Mucosa of stomach (tissue), 1 donor: ENCODE measurements around the gene TRIM40.
"Not testable (repeated sequence)": the region's sequence is repeated elsewhere in the genome, so short reads cannot be mapped to it uniquely, and the experiment has no call there.

Experiments
- H3K27me3 ChIP-seq: one replicate; pipeline ENCODE4 v1.7.0; 2013; ENCODE audit warnings: mild to moderate bottlenecking, low read length; ENCODE audit not compliant: control insufficient read depth, insufficient read depth
- H3K36me3 ChIP-seq: one replicate; pipeline ENCODE4 v1.7.0; 2013; ENCODE audit warnings: low read length; ENCODE audit not compliant: control insufficient read depth, insufficient read depth
- H3K4me1 ChIP-seq: one replicate; pipeline ENCODE4 v1.7.0; 2013; ENCODE audit warnings: mild to moderate bottlenecking, low read length; ENCODE audit not compliant: control insufficient read depth, insufficient read depth
- H3K4me3 ChIP-seq: one replicate; pipeline ENCODE4 v1.7.0; 2013; ENCODE audit warnings: low read length
- H3K9ac ChIP-seq: one replicate; pipeline ENCODE4 v1.7.0; 2013; ENCODE audit warnings: mild to moderate bottlenecking, low read length, moderate library complexity
- H3K9me3 ChIP-seq: one replicate; pipeline ENCODE4 v1.7.0; 2013; ENCODE audit warnings: mild to moderate bottlenecking, low read length, moderate library complexity; ENCODE audit not compliant: control insufficient read depth
- donor health status: Pancreatic carcinoma.

Gene TRIM40

DNA sequence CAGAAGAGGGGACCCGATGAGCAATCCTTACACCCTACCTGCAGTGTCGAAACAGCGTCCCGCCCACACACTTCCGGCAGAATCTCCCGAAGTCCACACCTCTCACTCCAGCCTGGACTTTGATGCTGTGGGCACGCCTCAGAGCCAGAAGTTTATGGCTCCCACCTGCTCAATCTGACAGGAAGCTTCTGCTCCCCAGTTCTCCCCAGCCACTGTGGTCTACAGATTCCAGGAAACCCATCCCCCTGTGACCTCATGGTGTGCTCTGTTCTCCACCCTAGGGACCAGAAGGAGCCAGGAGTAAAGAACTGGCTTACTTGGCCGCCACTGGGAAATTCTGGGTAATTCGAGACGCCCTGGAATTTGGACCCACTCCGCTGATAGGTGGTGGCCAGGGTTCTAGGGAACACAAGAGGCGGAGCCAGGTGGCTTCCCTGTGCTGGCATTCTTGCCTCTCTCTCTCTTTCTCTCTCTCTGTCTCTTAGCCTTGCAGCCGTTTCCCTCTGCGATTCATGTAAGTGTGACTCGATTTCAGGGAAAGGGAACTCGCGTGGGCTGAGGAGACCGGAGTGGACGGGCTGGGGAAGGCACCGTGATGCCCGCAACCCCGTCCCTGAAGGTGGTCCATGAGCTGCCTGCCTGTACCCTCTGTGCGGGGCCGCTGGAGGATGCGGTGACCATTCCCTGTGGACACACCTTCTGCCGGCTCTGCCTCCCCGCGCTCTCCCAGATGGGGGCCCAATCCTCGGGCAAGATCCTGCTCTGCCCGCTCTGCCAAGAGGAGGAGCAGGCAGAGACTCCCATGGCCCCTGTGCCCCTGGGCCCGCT, 27.4 kb downstream of the TRIM40 start, which contains the start of gene TRIM15:
Gene TRIM15 (plus strand): TSS at position 457 of the 828 bp plus-strand sequence. CDS start 139 bp downstream, at position 596.
- peak within 1 kb of the TSS; percentile 66 for H3K9ac ChIP-seq
- peak within 1 kb of the TSS; percentile 66 for H3K4me3 ChIP-seq
- no peaks in the 10 kb centered on the region for H3K36me3 ChIP-seq
- no peaks in the 10 kb centered on the region for H3K9me3 ChIP-seq
- peaks cover 19% of the 10 kb centered on the region for H3K4me1 ChIP-seq
- no peaks in the 10 kb centered on the region for H3K27me3 ChIP-seq

DNA sequence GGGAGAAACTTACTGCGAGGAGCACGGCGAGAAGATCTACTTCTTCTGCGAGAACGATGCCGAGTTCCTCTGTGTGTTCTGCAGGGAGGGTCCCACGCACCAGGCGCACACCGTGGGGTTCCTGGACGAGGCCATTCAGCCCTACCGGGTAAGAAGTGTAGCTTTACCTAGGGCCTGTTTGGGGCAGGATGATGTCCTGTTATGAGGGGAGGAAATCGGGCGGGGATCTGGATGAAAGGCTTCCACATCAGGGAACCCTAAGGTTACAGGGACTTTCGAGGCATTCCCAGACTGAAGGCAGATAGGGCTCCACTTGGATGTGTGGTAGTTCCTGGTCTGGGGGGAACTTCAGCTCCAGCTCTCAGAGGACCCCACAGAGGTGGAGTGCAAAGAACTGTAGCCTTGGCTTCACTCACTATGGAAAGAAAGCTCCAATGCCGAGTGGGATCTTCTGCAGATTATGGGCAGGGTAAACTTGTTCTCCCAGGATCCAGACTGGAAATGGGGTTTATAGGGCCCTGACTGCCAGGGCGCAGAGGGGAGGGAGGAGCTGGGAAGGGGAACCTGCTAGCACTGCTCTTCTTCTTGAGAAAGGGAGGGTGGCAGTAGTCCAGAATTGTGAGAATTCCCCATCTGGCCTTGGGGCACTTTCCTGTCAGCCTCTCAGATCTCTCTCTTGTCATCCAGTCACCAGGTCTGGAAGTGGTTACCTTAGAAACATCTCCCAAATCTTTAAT, 28.1 kb downstream of the TRIM40 start:
- Histone ChIP-seq H3K27me3 (no peaks in the 10 kb centered on the region), H3K4me1 (peaks cover 19% of the 10 kb centered on the region), H3K9me3 (no peaks in the 10 kb centered on the region), H3K36me3 (no peaks in the 10 kb centered on the region), H3K4me3 (peak overlapping the region; percentile 66), H3K9ac (peak overlapping the region; percentile 66)

DNA sequence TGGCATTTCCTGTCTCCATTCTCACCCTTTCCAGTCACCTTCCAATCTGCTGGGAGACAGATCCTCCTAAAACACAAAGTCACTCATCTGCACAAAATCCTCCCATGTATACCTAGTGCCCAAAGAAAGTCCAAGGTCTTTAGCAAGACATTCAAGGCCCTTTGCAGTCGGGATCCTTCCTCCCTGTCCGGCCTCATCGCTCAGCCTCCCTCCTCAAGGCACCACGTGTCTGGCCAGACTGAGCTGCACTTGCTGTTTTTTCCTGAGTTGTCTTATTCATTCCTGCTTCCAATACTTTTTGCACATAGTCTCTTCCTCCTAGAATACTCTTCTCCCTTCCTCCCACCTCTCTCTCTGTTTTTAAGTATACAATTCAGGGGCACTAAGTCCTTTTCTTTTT, 28.8 kb downstream of the TRIM40 start:
- H3K36me3 ChIP-seq = no peaks in the 10 kb centered on the region
- peaks cover 19% of the 10 kb centered on the region for H3K4me1 ChIP-seq
- no peak overlapping the region for H3K4me3 ChIP-seq
- H3K9ac ChIP-seq = no peak overlapping the region
- H3K27me3 ChIP-seq = no peaks in the 10 kb centered on the region
- H3K9me3 ChIP-seq = no peaks in the 10 kb centered on the region

DNA sequence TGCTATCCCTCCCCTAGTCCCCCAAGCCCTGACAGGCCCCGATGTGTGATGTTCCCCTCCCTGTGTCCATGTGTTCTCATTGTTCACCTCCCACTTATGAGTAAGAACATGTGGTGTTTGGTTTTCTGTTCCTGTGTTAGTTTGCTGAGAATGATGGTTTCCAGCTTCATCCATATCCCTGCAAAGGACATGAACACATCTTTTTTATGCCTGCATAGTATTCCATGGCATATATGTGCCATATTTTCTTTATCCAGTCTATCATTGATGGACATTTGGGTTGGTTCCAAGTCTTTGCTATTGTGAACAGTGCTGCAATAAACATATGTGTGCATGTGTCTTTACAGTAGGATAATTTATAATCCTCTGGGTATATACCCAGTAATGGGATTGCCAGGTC, 29.3 kb downstream of the TRIM40 start:
- H3K9ac ChIP-seq, H3K27me3 ChIP-seq, H3K9me3 ChIP-seq, H3K4me3 ChIP-seq, H3K36me3 ChIP-seq: not testable (repeated sequence)
- peaks cover 19% of the 10 kb centered on the region for H3K4me1 ChIP-seq

DNA sequence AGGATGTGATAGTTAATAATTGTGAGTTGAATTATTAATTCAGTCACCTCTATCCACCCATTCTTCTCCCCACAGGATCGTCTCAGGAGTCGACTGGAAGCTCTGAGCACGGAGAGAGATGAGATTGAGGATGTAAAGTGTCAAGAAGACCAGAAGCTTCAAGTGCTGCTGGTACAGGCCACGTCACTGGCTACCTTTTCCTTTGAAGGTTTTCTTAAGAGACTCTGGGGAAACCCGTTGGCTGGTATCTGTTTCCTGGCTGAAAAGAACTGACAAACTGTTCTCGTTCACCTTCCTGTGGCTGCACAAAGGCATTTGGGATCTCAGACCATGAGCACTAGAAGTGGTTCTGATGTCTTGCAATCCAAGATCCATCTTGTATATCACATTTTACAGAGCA, 31.2 kb downstream of the TRIM40 start:
- Histone ChIP-seq H3K4me1 (peaks cover 23% of the 10 kb centered on the region), H3K9me3 (no peaks in the 10 kb centered on the region), H3K4me3 (no peak overlapping the region), H3K27me3 (peaks cover 15% of the 10 kb centered on the region), H3K9ac (no peak overlapping the region), H3K36me3 (no peaks in the 10 kb centered on the region)

DNA sequence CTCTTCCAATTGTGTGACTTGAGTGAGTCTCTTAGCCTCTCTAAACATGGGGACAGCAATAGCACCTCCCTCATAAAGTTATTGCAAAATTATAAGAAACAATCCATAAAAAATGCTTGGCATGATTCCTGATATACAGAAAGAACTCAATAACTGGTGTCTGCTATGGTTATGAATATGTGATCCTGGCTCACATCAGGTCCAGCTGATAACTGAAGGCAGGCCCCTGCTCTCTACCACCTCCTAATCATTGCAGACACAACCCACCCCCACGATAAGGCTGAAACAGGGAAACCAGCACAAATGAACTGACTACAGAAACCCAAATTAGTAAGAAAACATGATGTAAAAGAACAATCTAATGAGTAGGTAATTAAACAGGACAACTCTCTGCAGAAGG, 32.8 kb downstream of the TRIM40 start:
- Histone ChIP-seq H3K36me3 (no peaks in the 10 kb centered on the region), H3K4me1 (peaks cover 14% of the 10 kb centered on the region), H3K9me3 (no peaks in the 10 kb centered on the region), H3K27me3 (peaks cover 22% of the 10 kb centered on the region), H3K4me3 (no peak overlapping the region), H3K9ac (no peak overlapping the region)

DNA sequence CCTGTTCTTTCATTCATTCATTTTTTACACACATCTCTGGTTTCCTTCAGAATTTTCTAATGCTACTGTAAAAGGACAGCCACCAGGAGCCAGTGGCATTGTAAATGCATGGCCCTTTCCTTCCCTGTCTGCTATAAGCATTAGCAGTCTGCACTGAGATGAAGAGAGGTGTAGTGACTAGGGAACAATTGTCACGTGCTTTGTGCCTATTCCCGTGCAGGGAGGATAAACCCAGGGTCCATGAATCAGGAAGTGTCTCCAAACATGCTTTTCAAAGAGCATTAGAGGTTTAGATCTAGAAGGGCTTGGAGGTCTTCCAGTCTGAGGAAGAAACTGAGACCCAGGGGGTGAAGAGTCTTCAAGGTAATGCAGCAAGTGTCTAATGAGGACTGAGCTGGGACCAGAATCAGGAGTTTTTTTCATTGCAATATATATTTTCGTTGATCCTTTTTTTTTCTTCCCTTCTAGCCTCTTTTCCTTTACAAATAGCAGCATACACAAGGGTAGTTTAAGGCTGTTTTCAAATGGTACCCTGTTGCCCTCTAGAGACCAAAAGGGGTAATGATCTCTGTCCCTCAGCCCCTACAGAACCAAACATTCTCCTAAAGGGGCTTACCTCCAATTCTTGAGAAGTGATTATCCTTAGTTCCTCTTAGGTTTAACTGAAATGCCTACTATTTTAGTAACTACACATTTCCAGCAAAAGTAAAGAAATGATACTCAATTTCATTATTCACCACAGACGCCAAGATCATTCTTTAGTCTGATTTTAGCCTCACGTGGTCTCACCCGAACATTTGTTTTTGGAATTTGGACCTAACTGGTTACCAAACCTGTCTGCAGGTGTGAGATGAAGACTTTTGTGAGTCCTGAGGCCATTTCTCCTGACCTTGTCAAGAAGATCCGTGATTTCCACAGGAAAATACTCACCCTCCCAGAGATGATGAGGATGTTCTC, 34.0 kb downstream of the TRIM40 start:
- H3K4me3 ChIP-seq = no peak overlapping the region
- no peaks in the 10 kb centered on the region for H3K36me3 ChIP-seq
- peaks cover 22% of the 10 kb centered on the region for H3K27me3 ChIP-seq
- no peak overlapping the region for H3K9ac ChIP-seq
- H3K9me3 ChIP-seq = no peaks in the 10 kb centered on the region
- H3K4me1 ChIP-seq = peaks cover 4% of the 10 kb centered on the region

DNA sequence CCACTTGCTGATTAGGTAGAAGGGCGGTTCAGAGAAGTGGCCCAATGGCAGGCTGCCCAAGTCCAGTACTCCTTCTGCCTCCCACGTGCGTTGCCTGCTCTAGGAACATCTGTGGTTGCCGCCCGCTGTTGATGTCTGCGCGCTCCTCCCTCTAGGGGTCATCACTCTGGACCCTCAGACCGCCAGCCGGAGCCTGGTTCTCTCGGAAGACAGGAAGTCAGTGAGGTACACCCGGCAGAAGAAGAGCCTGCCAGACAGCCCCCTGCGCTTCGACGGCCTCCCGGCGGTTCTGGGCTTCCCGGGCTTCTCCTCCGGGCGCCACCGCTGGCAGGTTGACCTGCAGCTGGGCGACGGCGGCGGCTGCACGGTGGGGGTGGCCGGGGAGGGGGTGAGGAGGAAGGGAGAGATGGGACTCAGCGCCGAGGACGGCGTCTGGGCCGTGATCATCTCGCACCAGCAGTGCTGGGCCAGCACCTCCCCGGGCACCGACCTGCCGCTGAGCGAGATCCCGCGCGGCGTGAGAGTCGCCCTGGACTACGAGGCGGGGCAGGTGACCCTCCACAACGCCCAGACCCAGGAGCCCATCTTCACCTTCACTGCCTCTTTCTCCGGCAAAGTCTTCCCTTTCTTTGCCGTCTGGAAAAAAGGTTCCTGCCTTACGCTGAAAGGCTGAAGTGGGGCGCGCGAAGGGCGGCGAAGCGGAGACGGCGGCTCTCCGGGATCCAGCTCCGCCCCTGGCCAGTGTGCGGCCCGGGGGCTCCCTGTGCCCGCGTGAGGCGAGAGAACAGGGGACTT, 35.9 kb downstream of the TRIM40 start:
- Histone ChIP-seq H3K9me3 (no peaks in the 10 kb centered on the region), H3K4me1 (peaks cover 4% of the 10 kb centered on the region), H3K27me3 (peaks cover 22% of the 10 kb centered on the region), H3K4me3 (no peak overlapping the region), H3K36me3 (no peaks in the 10 kb centered on the region), H3K9ac (no peak overlapping the region)

DNA sequence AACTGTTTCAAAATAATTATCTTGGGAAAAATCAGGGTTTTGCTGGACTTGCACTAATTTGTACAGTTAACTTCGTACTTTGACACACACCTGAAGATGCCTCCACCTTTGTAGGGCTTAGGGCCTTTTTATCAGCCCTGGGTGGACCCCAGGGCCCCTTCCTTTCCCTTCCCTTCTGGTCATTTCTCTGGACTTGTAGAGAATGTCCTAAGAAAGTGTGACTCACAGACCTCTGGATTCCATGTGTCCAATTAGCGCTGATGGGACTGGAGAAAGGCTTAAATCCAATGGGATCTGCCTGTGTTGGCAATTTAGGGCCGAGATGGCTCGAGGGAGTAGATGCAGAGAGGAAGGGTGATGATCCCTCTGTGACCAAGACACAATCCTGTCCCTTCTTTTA, 36.7 kb downstream of the TRIM40 start:
- H3K27me3 ChIP-seq = peaks cover 22% of the 10 kb centered on the region
- no peaks in the 10 kb centered on the region for H3K36me3 ChIP-seq
- H3K9ac ChIP-seq = no peak overlapping the region

DNA sequence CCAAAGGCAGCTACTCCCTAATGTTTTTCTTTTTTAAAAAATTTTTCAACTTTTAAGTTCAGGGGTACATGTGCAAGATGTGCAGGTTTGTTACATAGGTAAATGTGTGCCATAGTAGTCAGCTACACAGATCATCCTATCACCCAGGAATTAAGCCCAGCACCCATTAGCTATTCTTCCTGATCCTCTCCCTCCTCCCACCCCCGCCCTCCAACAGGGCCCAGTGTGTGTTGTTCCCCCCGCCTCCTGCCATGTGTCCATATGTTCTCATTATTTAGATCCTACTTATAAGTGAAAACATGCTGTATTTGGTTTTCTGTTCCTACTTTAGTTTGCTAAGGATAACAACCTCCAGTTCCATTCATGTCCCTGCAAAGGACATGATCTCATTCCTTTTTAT, 39.8 kb downstream of the TRIM40 start:
- Histone ChIP-seq H3K9me3 (no peaks in the 10 kb centered on the region), H3K36me3 (no peaks in the 10 kb centered on the region), H3K27me3 (peaks cover 20% of the 10 kb centered on the region), H3K4me3 (no peak overlapping the region), H3K4me1 (peaks cover 4% of the 10 kb centered on the region), H3K9ac (no peak overlapping the region)

More for the DNA sequence above, 36.7 kb downstream of the TRIM40 start:
- H3K4me1 ChIP-seq = peaks cover 4% of the 10 kb centered on the region
- H3K9me3 ChIP-seq = no peaks in the 10 kb centered on the region
- no peak overlapping the region for H3K4me3 ChIP-seq

DNA sequence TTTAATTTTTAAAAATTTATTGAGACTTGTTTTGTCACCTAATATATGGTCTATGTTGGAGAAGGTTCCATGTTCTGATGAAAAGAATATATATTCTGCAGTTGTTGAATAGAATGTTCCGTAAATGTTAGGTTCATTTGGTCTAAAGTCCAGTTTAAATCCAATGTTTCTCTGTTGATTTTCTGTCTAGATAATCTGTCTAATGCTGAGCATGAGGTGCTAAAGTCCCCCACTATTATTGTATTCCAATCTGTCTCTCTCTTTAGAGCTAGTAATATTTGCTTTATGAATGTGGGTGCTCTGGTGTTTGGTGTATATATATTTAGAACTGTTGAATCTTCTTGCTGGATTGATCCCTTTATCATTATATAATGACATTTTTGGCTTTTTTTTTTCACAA, 42.9 kb downstream of the TRIM40 start:
- no peaks in the 10 kb centered on the region for H3K36me3 ChIP-seq
- no peak overlapping the region for H3K4me3 ChIP-seq
- H3K27me3 ChIP-seq = no peaks in the 10 kb centered on the region
- no peaks in the 10 kb centered on the region for H3K9me3 ChIP-seq
- H3K9ac ChIP-seq = no peak overlapping the region
- H3K4me1 ChIP-seq = no peaks in the 10 kb centered on the region
